GM18507 (cell line): Measurements from ENCODE around the gene TSSK3.

ENCODE experiments used
- DNase-seq: peaks from one replicate; pipeline ENCODE4 v3.0.0; 2011; ENCODE audit warnings: low read depth; ENCODE audit not compliant: insufficient read length; ENCODE audit errors: extremely low spot score
- FAIRE-seq: peaks from 2 replicates; lab custom pipeline; 2011; peaks lifted over from hg19 to GRCh38; lab: Jason Lieb, UNC

The TSSK3 gene, protein sequence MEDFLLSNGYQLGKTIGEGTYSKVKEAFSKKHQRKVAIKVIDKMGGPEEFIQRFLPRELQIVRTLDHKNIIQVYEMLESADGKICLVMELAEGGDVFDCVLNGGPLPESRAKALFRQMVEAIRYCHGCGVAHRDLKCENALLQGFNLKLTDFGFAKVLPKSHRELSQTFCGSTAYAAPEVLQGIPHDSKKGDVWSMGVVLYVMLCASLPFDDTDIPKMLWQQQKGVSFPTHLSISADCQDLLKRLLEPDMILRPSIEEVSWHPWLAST

DNA sequence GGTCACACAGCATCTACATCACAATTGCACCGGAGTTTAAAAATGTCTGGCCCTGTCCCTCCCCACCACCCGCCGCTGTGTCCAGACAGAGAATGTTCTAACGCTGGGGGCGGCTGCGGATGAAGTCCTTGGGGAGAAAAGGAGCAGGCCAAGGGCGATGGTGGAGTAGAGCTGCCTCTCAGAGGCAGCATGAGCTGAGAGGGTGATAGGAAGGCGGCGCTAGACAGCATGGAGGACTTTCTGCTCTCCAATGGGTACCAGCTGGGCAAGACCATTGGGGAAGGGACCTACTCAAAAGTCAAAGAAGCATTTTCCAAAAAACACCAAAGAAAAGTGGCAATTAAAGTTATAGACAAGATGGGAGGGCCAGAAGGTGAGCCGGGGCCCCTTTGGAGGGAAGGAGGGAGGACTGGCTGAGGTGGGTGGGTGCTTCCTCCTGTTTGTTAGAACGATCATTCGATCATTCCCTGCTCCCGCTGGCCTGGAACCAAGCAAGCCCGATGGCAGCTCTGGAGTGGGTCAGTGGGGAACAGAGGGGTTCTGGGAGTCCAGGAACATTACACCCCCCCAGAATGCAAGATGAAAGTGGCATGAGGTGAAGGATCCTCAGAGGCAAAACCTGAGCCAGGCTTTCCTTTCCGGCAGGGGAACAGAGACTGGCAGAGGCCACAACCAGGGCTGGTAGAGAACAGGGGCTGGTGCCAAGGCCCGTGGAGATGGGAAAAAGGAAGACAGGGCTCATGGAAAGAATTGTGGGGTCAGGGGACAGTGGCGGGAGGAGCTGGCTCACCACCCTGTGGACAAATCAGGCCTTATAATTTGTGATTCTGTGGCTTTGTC is at the start of gene TSSK3, which contains the start of gene FAM229A:
TSS of gene TSSK3 (plus strand) at position 66 of the 840 bp plus-strand sequence. CDS start at position 229, 163 bp downstream.
TSS of gene FAM229A (minus strand) at position 12 of the 840 bp plus-strand sequence. CDS start 394 bp downstream, outside the sequence.
- DNase-seq (no peak), FAIRE-seq (no peak)

DNA sequence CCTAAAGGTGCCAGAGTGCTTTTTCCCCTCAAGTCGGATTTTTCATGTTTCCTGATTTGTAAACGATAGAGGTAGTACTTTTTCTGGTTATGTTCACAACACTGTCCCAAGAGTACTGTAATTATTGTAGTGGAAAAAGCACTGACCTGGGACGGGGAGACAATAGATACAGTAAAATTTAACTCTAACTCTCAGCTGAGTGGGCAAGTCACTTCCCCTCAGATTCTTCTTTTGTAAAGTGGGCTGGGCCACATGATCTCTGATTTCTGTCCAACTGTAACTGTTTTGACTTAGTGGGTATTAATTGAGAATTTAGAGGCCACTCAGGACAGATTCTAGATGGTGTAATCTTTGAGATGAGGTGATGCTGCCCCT is 45.4 kb upstream of the TSSK3 start:
- no peak for FAIRE-seq
- no peak for DNase-seq

DNA sequence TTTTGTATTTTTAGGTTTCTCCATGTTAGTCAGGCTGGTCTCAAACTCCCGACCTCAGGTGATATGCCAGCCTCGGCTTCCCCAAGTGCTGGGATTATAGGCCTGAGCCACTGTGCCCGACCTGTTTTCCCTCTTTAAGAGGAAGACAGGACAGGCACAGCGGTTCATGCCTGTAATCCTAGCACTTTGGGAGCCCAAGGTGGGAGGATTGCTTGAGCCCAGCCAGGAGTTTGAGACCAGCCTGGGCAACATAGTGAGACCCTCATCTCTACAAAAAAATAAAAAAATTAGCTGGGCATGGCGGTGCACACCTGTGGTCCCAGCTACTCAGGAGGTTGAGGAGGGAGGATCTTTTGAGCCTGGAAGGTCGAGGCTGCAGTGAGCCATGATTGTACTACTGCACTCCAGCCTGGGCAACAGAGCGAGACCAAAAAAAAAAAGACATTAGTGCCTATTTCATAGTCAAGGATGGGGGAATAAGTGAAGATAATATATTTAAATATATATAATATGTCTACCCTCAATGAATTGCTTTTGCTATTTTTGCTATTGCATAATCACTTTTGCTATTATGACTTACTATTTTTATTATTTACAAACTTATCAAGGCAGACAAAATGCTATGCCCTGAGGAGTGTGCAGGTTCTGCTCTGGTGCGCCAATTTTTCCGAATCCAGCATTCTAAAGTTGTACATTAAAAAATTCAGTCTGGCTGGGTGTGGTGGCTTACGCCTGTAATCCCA is 44.0 kb upstream of the TSSK3 start:
- FAIRE-seq (no peak), DNase-seq (no peak)

DNA sequence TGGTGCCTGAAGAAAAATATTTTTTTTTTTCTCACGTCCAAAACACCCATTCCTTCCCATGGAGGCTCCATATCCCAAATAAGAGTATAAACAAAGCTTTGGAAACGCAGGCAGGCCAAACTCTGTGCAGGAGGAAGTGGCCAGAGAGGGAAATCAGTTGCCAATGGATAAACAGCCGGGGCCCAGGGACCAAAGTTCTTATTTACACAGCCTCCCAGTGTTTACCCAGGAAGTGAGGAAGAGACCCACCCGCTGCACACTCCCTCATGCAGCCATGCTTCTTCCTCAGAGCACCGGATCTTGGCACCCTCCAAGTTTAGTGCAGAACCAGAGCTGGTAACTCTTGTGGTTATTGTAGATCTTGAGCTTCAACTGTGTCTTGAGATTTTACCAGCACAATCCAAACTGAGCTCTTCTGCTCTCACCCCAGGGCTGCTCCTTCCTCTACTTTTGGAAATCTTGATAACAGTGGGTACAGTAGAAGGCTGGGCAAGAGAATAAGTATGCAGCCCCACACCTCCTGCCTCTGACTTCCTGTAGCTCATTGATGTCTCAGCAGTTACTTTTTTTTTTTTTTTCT is 40.5 kb upstream of the TSSK3 start:
- DNase-seq, result no peak
- peak; percentile 66 for FAIRE-seq

DNA sequence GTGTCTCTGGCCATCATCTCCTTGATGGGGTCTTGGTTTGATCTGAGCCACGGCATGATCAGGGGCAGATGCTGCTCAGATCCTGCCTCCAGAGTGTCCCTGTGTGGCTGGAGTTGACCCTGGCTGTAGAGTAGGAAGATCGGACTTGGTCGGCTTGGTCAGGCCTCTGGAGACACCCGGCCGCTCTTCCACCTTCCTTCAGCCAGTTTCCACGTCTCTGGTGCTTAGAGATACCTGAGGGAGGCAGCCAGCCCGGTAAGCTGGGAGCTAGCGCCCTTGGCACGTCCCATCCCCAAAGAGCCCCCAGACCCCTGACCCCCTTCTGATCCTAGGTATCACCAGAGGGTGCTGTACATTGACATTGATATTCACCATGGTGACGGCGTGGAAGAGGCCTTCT is 35.1 kb upstream of the TSSK3 start:
- no peak for DNase-seq
- no peak for FAIRE-seq

DNA sequence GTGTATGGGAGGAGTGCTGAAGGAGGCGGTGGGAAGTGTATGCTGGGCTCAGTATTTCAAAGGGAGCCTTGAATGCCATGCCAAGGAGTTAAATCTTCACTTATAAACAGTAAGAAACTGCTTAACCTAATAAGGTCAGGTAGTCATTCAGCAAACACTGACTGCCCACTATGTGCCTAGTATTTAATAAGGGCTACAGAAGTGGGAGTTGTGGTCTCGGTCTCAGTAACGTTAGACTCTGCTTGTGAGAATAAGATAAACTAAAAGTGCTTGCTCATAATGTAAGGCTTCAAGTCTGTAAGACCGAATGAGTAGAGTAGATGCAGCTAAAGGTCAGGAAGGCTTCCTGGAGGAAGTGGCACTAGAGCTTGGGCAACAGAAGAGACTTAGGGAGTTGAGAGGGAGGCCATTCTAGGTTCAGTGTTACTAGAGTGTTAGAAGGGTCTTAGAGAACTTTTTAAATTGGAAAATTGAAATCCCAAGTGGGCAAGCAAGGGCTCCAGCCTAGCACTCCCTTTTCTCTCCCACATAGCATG is 32.3 kb upstream of the TSSK3 start:
- FAIRE-seq (no peak), DNase-seq (no peak)

DNA sequence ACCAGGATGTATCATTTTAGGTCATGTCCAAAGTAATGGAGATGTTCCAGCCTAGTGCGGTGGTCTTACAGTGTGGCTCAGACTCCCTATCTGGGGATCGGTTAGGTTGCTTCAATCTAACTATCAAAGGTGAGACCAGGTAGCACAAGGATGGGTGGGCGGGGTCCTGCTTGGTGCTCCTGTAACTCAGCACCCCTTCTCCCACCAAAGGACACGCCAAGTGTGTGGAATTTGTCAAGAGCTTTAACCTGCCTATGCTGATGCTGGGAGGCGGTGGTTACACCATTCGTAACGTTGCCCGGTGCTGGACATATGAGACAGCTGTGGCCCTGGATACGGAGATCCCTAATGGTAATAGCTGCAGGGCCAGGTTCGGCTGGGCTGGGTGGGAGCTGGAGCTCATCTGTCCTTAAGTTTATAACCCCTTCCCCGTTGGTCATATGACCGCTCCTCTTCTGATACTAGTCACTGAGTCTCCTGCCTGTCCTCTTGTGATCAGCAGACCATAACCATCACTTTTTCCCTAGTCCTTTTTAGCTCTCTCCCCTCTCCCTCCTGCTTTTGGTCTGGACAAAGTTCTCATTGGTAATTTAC is 31.7 kb upstream of the TSSK3 start:
- DNase-seq (no peak), FAIRE-seq (no peak)

DNA sequence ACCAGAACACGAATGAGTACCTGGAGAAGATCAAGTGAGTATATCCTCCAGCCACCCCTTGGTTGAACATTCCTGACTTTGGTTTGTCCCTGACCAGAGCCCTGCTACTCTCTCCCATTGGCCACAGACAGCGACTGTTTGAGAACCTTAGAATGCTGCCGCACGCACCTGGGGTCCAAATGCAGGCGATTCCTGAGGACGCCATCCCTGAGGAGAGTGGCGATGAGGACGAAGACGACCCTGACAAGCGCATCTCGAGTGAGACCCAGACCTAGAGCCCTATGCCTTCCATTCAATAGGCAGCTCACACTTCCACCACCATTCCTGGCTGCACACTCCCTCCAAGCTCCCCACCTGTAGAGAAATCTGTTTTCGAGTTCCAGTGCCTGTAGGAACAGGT is 30.8 kb upstream of the TSSK3 start:
- DNase-seq, result no peak
- no peak for FAIRE-seq

DNA sequence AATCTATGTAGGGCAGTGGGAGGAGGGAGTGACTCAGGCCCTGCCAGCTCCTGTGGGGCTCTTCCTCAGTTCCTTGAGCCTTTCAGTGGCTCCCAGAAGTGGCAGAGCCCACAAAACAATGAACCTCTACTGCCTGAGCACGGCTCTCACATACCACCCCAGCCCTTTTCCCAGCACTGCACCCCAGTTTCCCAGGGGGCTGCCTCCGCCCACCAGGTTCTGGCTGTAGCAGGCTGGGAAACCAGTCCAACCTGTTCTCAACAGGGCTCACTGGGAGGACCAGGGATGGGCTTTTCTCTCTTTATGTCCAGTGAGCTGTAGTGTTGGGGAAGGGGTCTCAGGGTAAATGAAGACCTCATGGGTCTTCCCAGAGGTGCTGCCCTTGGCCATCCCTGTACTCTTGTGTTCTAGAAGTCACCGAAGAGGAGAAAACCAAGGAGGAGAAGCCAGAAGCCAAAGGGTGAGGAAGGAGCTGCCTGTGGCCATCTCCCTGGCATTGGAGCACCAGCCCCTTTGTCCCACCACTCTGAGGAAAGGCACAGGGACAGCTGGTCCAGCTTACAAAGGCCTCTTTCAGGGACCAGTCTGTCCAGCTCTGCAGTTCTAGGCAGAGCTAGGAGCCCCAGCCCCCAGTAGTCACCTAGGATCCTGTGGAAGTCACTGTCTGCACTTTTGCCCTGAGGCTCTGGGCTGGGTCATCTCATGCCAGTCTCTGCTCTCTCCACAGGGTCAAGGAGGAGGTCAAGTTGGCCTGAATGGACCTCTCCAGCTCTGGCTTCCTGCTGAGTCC is 29.9 kb upstream of the TSSK3 start:
- DNase-seq (no peak), FAIRE-seq (no peak)

DNA sequence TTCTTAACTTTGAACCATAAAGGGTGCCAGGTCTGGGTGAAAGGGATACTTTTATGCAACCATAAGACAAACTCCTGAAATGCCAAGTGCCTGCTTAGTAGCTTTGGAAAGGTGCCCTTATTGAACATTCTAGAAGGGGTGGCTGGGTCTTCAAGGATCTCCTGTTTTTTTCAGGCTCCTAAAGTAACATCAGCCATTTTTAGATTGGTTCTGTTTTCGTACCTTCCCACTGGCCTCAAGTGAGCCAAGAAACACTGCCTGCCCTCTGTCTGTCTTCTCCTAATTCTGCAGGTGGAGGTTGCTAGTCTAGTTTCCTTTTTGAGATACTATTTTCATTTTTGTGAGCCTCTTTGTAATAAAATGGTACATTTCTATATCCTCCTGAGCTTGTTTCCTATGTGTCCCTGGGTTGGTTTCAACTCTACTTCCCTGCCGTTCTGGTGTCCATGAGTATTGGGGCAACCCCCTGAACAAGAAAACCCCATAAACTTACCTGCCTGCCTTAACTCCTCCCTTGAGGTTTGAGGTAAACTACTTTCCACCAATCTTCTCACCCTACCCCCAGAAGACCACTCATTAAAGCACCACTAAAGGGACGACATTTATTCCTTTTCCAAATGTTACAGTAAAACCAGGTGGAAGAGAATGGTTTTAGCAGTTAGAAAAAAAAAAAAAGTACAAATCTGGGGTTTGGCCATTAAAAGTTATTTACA is 28.9 kb upstream of the TSSK3 start:
- peak; percentile 46 for FAIRE-seq
- DNase-seq, result no peak

DNA sequence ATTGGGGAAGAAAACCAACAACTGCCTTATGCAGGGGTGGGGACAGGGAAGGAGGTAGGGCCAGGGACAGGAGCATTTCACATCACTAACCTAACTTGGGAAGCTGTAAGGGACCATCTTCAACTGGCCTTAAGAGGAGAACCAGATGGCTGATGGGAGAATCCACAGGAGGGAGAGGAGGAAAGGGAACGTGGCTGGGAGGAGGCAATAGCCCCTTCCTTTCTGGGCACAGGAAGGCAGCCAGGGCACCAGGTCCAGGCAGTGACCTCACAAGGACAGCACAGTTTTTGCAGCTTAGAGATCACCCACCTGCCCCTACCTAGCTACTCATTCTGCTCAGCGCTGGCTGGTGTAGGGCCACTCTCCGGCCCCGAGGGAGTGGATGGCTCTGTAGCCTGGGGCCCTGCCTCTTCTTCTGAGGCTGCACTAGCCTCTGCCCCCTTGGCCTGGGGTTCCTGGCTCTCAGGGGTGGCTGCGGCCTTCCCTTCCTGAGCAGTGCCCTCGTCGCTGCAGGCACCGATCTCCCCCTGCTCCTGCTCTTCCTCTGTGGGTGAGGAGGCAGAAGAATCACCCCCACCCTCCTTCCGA is 28.0 kb upstream of the TSSK3 start:
- FAIRE-seq, result no peak
- no peak for DNase-seq

DNA sequence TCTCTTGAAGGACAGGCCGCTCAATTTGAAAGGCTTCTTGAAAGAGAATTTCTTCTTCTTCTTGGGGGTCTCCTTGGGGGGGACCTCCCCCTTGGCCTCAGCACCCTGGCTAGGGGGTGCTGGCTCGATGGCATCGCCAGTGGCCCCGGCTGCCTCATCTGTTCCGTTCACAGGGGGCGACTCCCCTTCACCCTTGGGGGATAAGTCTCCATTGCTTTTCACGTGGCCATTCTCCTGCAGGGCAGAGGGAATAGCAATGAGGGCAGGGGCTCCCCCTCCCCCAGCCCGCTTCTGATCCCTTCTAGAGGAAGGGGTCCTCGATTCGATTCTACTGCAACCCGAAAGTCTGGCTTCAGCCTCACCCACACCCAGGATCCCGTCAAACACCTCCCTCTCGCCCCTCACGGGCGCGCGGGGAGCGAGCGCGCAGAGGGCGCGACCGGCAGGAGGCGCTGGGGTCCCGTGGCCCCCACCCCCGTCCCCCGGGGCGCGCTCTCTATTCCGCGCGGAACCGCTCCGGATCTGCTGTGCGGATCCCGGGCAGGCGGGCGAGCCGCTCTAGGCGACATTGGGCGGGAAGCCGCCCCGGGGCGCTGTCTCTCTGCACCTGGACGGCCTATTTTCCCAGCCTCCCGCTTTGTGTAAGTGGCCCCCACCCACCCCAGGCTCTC is 27.3 kb upstream of the TSSK3 start:
- DNase-seq, result no peak
- FAIRE-seq, result no peak

DNA sequence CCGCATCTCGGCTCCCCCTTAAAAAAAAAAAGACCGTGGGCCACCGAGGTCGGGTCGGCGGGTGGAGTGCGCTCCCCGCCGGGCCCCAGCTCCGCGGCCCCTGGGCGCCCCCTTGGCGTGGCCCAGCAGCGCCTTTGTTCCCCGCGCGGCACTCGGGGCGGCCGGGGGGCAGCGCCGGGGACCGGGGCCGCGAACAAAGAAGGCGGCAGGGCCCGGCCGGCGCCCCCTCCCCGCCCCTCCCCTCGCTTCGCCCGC is 26.9 kb upstream of the TSSK3 start:
- DNase-seq (no peak), FAIRE-seq (no peak)

DNA sequence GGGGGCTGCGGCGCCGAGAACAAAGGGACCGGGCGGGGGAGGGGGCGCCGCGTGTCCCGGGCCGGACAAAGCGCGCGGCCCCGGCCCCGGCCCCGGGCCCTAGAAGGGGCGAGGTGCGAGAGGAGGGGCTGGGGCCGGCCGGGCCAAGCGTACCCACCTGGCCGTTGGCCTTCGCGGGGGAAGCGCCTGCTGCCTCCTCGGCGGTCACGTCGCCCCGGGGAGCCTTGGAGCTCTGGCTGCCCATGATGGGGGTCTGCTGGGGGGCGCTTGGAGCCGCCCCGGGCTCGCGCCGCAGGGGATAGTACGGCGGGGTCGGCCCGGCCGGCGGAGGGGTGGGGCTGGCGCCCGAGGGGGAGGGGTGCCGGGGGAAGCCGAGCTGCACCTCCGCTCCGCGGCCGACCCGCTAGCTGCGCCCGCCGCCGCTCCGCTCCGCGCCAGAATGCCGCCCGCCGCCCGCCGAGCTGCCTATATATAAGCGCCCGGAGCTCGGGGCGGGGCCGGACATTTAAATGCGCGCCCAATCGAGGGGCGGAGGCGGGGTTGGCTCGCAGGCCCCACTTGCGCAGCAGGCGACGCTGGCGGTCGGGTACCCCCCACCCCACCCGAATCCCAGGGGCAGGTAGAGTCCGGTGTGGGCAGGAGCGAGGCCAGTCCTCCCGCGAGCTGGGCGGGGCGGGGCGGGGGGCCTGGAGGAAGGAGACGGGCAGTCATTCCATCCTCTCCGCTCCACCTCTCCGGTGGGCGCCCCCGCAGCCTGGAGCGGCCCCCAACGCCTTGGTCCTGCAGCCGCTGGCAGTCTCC is 26.3 kb upstream of the TSSK3 start, which contains the start of gene MARCKSL1:
TSS of gene MARCKSL1 (minus strand) at position 444 of the 801 bp plus-strand sequence. CDS start at position 244, 200 bp downstream.
- FAIRE-seq (no peak), DNase-seq (peak; percentile 68)

DNA sequence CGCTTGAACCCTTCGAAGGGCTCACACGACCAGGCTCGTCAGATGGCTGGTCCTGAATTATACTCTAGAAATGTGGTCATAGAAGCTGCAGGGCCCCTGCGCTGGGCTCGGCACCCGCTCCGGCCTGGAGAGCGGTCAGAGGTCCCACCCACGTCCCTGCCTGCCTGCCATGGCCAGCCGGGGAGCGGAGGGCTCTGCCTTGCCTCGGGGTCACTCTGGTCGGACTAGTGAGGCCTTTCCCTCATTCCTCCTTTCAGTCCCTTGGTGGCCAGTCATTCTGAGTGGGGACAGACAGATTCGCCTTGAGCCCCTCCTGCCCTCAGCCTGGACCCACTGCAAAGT is 25.8 kb upstream of the TSSK3 start:
- no peak for DNase-seq

DNA sequence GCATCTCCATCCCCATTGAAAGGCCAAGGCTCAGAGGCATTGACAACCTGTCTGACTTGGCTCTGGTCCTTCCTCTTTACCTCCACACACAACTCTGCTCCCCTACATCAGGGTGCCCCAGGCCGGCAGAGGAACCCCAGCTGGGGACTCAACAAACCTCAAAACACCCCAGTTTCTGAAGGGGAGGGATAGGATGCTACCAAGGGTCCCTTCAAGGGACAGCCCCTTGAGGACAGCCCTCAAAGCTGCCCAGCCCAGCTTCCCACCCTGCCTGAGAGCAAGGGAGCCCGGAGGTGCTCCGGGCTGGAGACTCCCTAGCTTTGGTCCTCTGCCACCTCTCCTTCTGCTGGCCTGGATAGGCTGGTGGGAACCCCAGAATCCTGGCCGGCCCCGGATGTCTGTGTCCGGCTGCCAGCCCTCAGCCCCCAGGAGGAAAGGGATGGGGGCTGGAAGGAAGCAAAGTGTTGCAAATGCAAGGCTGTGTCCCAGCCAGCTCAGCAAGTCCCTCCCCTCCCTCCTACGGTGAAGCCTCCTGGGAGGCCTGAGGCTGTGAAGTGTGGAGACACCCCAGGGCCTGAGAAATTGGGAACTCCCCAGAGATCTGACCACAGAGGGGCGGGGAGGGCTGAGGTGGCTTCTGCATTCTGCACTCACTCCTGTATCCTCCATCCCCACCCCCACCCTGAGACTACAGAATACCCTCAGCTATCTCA is 25.2 kb upstream of the TSSK3 start:
- peak; percentile 96 for FAIRE-seq
- peak; percentile 48 for DNase-seq

More for the DNA sequence above, 25.8 kb upstream of the TSSK3 start:
- no peak for FAIRE-seq
